Colonic mucosa (tissue), 4 donors: ENCODE measurements around the gene SHB. TPM values are rescaled to one million over a fixed set of nuclear protein-coding genes. Genes with fewer than 3 reads are reported as not detected.

Source experiments
- DNase-seq: peaks from one replicate; pipeline ENCODE4 v3.0.0-alpha.2; 2020
- H3K27ac ChIP-seq: fragments of 200-600 bp; one replicate; pipeline ENCODE4 v1.8.0; 2021
- H3K27me3 ChIP-seq: fragments of 200-600 bp; one replicate; pipeline ENCODE4 v1.8.0; 2021
- H3K36me3 ChIP-seq: fragments of 200-600 bp; one replicate; pipeline ENCODE4 v1.8.0; 2021
- H3K4me1 ChIP-seq: fragments of 200-600 bp; one replicate; pipeline ENCODE4 v1.8.0; 2021; ENCODE audit warnings: mild to moderate bottlenecking
- H3K4me3 ChIP-seq: fragments of 200-600 bp; one replicate; pipeline ENCODE4 v1.8.0; 2021
- H3K9ac ChIP-seq, 2 donors: one replicate each; pipeline ENCODE4 v1.7.0; 2013; ENCODE audit warnings: control low read depth in 2 of 2, low read depth in 2 of 2, low read length in 2 of 2
- H3K9me3 ChIP-seq: fragments of 200-600 bp; one replicate; pipeline ENCODE4 v1.8.0; 2021
- CTCF ChIP-seq: fragments of 200-600 bp; IDR thresholded peaks from one replicate; pipeline ENCODE4 v1.8.0; 2022; ENCODE audit warnings: antibody characterized with exemption, mild to moderate bottlenecking
- intact Hi-C: fragments of 100-400 bp; cut with DNase I; formaldehyde crosslinking; loops from one replicate; pipeline ENCODE4 v1.14.1; 2022
- total RNA-seq, 2 donors: library from RNA; stranded (reverse); fragmentation: NEBNext Ultra II Directional in 1 of 2; extraction: Animal tissue kit (Norgen Biotek cat#: 25700) in 1 of 2; gene quantifications; one replicate each; pipeline ENCODE4 v1.2.1, GENCODE V29; 2021
- donor health status: healthy.
- donor health status: DM: no; HTN: no; CAD: no.
- donor health status: DM: no; HTN: no; CAD: no.

Gene SHB
- total RNA-seq, 2 donors from 2014 or later, result 17.4 to 24.0 TPM

DNA sequence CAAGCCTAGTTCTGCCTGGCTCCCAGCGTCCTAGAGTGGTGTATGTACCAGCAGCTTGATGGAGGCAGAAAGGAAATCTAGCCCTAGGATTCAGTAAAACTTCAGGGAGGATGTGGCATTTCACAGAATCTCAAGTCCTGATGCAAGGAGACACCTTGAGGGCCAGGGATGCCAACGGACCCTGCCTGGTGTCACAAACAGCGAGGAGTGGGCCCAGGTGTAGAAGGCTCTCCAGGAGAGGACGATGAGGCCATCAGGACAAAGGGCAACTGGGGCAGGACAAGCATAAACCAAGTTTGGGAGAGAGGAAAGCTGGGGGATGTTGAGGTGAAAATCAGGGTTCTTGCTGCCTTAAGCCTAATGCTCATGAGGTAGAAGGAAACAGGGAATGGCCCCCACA lies 83.0 kb downstream of the SHB start:
- no peak for DNase-seq
- intact Hi-C loops, result no loop called here
- Histone ChIP-seq H3K4me3 (no peak overlapping the region), H3K4me1 (no peaks in the 10 kb centered on the region), H3K9ac (no peak overlapping the region), H3K27ac (no peak overlapping the region), H3K27me3 (no peaks in the 10 kb centered on the region), H3K36me3 (no peaks in the 10 kb centered on the region), H3K9me3 (no peaks in the 10 kb centered on the region)
- no peak for TF ChIP-seq CTCF

DNA sequence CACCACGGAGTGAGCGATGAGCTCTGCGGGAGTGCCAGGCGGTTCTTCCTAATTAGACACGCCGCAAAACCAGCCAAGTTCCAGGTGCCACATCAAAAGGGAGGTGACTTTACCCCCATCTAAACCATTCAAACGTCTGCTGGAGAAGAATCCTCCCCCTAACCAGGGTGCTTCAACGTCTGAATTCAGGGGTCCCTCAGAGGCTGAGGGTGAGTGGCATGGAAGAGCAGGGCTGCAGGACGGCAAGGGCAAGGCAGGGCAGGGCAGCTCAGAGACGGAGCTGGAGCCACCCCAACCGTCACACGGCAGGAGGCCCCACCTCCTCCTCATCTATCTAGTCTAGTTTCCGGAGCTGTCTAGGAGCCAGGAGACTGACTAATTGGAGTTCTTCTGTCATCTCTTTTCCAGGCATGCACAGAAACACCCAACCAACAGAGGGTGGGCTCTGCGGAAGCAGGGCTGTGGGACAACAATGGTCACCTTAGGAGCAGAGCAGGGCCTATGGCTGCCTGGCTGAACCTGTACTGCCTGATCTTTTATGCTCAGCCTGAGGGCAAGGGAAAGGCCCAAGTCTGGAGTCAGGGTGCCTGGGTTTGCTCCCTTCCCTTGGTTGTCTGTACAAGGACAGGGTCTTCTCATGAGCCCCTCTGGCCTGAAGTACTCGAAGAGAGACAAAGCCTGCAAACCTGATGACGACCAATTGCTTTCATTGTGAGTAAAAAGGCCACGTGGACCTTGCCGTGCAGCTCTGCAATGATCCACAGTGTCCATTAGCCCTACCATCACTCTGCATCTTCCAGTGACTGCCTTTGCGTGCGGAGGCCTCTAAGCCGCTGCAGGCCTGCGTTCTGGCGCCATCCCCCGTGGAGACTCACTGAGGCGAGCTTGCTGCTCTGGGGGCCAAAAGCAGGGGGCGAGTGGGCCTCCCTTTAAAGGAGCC lies 84.1 kb downstream of the SHB start:
- no peaks in the 10 kb centered on the region for H3K9me3 ChIP-seq
- H3K9ac ChIP-seq, result peak overlapping the region in 1 of 2 donors; percentile 7
- TF ChIP-seq CTCF, result no peak
- H3K27ac ChIP-seq, result no peak overlapping the region
- no peaks in the 10 kb centered on the region for H3K36me3 ChIP-seq
- peak; percentile 67 for DNase-seq
- H3K4me3 ChIP-seq, result no peak overlapping the region
- no peaks in the 10 kb centered on the region for H3K27me3 ChIP-seq
- no peaks in the 10 kb centered on the region for H3K4me1 ChIP-seq
- intact Hi-C loops, result no loop called here

DNA sequence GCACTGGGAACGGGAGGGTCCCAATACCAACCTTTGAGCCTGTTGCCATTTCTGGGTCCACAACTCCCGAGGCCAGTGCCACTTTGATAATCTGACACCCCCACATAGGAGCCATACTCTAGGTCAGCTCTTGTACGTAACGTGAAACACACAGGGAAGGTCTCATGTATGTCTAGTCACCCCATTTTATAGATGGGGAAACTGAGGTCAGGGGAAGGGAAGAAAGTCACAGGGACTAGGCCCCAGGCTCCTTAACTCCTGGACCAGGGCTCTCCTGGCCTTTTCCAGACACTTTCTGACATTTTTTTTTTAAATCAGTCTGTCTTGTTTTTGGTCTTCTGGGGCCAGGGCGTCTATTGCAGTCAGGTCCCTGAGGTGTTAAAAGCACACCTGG lies 84.8 kb downstream of the SHB start:
- no peak for DNase-seq
- Histone ChIP-seq H3K27ac (no peak overlapping the region), H3K27me3 (no peaks in the 10 kb centered on the region), H3K9ac (peak overlapping the region in 1 of 2 donors; percentile 7), H3K9me3 (no peaks in the 10 kb centered on the region), H3K4me1 (no peaks in the 10 kb centered on the region), H3K36me3 (no peaks in the 10 kb centered on the region), H3K4me3 (no peak overlapping the region)
- intact Hi-C loops, result no loop called here
- no peak for TF ChIP-seq CTCF

- Histone ChIP-seq H3K9me3 (no peaks in the 10 kb centered on the region), H3K27ac (no peak overlapping the region), H3K36me3 (no peaks in the 10 kb centered on the region), H3K4me1 (no peaks in the 10 kb centered on the region), H3K4me3 (no peak overlapping the region), H3K9ac (no peak overlapping the region), H3K27me3 (no peaks in the 10 kb centered on the region)
- no peak for TF ChIP-seq CTCF
- intact Hi-C loops, result no loop called here
- no peak for DNase-seq
Observed at GRCh38 chr9:37983381-37984067, 85.5 kb downstream of the SHB start.

DNA sequence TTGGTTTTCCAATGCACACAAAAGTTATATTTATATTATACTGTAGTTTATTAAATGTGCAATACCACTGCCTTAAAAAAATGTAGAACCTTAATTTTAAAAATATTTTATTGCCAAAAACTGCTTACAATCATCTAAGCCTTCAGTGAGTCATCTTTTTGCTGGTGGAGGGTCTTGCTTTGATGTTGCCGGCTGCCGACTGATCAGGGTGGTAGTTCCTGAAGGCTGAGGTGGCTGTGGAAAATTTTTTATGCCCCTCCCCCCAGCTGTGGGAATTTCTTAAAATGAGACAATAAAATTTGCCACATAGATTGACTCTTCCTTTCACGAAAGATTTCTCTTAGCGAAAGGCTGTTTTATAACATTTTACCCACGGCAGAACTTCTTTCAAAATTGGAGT lies 89.2 kb downstream of the SHB start:
- Histone ChIP-seq H3K9ac (no peak overlapping the region), H3K36me3 (no peaks in the 10 kb centered on the region), H3K27me3 (no peaks in the 10 kb centered on the region), H3K4me1 (no peaks in the 10 kb centered on the region), H3K4me3 (no peak overlapping the region), H3K9me3 (no peaks in the 10 kb centered on the region), H3K27ac (no peak overlapping the region)
- TF ChIP-seq CTCF, result no peak
- intact Hi-C loops, result loop anchor here (10.0 kb wide), 1 partner anchor 45 kb away; no protein-coding TSS in a partner anchor
- DNase-seq, result no peak
